D721Med (cell line): ENCODE results near the gene CETN1.

ENCODE experiments used
- DNase-seq: peaks from one replicate; pipeline ENCODE4 v3.0.0; 2011; ENCODE audit warnings: low spot score; ENCODE audit not compliant: insufficient read length
- FAIRE-seq: peaks from 2 replicates; lab custom pipeline; 2011; peaks lifted over from hg19 to GRCh38; lab: Jason Lieb, UNC
- TF ChIP-seq, protein P1 (sequence below): IDR thresholded peaks from 2 replicates; pipeline ENCODE4 v1.5.1; 2012; ENCODE audit warnings: mild to moderate bottlenecking, control low read depth; ENCODE audit not compliant: insufficient read depth; ENCODE audit errors: missing control alignments

Gene CETN1

DNA sequence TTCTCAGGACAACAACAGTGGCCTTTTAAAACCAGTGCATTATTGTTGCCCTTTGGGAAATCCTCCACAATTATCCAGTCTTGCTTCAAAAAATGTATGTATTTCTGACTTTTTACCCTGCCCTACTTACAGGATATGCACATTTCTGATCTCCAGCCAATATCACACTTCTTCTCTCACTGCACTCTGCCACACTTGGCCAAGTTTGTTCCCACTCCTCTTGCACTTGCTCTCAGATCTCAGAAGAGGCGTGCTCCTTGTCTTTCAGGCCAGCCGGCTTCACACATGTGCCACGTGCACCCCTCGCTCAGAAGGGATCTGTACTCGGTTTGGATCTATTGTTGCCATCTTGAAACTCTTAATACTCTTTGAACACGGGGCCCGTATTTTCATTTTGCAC lies 32.0 kb downstream of the CETN1 start:
- FAIRE-seq = no peak

DNA sequence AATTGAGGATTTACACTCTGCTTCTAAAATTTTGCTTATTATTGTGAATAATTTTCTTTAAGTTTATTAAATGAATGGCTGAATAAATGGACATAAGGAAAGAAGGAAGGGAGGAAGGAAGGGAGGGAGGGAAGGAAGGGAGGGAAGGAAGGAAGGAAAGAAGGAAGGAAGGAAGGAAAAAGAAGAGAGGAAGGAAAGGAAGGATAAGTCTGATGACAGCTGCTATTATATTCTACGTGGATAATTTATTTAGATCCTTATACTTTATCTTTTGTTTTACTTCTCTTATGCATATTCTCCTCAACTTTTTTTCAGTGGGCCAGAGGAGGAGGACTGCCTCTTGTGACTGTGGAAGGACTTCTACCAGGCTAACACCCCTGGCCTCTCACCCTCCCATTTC lies 34.0 kb downstream of the CETN1 start:
- DNase-seq = no peak
- TF ChIP-seq, protein P1, sequence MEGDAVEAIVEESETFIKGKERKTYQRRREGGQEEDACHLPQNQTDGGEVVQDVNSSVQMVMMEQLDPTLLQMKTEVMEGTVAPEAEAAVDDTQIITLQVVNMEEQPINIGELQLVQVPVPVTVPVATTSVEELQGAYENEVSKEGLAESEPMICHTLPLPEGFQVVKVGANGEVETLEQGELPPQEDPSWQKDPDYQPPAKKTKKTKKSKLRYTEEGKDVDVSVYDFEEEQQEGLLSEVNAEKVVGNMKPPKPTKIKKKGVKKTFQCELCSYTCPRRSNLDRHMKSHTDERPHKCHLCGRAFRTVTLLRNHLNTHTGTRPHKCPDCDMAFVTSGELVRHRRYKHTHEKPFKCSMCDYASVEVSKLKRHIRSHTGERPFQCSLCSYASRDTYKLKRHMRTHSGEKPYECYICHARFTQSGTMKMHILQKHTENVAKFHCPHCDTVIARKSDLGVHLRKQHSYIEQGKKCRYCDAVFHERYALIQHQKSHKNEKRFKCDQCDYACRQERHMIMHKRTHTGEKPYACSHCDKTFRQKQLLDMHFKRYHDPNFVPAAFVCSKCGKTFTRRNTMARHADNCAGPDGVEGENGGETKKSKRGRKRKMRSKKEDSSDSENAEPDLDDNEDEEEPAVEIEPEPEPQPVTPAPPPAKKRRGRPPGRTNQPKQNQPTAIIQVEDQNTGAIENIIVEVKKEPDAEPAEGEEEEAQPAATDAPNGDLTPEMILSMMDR = no peak
- no peak for FAIRE-seq

More for the DNA sequence above, 32.0 kb downstream of the CETN1 start:
- TF ChIP-seq, protein P1 = no peak
- DNase-seq = no peak

GRCh38 chr18:615092-615521 lies 34.9 kb downstream of the CETN1 start:
- TF ChIP-seq, protein P1 = no peak
- FAIRE-seq = peak; percentile 95
- no peak for DNase-seq

- DNase-seq = no peak
- no peak for FAIRE-seq
- TF ChIP-seq, protein P1 = no peak
These were observed 35.6 kb downstream of the CETN1 start for GRCh38 chr18:615773-616172.

DNA sequence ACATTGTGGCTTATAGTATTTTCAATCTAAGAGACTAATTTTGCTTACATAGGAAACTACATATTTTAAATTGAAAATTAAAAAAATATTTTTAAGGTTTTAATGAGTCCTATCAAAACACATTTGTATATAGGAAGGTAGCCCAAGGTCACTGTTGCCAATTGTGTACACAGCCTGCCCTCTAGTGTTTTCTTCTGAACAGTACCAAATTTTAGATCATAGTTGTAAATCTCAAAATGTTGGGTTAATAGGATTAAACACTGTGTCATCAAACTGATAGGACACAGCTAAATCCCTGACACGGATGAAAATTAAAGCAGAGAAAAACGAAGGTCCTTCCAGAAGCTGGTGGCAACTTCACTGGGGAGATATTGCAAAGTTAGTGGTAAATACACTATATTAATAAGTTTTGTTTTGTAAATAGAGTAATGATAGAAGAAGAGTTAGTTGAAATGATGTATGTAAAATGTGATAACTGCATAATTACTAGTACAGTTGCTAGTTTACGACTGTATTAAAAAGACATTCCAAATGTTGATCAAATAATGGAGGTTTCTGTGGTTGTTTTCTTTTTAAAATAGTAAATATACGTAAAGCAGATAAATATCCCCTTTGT lies 36.3 kb downstream of the CETN1 start:
- DNase-seq (peak; percentile 40), FAIRE-seq (peak; percentile 99)
- TF ChIP-seq, protein P1 = peak; percentile 73

DNA sequence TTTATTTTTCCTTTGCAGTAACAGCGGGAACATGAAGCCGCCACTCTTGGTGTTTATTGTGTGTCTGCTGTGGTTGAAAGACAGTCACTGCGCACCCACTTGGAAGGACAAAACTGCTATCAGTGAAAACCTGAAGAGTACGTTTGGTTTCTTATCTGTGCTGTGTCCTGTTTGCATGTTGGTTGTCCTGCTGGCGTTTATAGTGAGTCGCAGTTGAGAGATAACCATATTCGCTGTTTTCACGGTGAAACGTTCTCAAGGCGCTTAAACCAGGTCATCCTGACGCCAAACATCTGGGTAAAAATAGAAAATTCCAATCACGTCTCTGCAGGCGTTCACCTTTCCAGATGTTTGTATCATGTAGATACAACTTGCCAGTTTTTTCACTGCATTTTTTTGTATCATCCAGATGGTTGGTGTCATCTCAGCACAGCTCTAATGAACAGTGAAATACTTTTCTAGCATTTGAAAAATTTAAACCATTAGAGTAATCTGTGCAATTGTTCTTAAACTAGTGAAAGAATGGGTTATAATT lies 37.9 kb downstream of the CETN1 start:
- peak; percentile 71 for FAIRE-seq
- DNase-seq = no peak
- TF ChIP-seq, protein P1 = no peak

- FAIRE-seq = peak; percentile 38
- TF ChIP-seq, protein P1 = no peak
- no peak for DNase-seq
These were observed 38.4 kb downstream of the CETN1 start for GRCh38 chr18:618618-619017.
